K562 (cell line): ENCODE data around the gene NPAS2. TPM values are rescaled to one million over a fixed set of nuclear protein-coding genes. Genes with fewer than 3 reads are reported as not detected.
A peak's percentile ranks its signal among the peaks of the same experiment; 100 is the strongest.

Source experiments
- ARID3A ChIP-seq: IDR thresholded peaks from 2 replicates; pipeline ENCODE4 v1.6.1; 2012; ENCODE audit warnings: low read depth, low read length, improper control_type of control experiment, borderline replicate concordance
- CEBPG ChIP-seq, 3 experiments: fragments of 200-800 bp in 1 of 3; sonication (Bioruptor generic) in 1 of 3; sonication (generic) in 1 of 3; formaldehyde crosslinking in 1 of 3; IDR thresholded peaks in 2 of 3; conservative IDR thresholded peaks in 1 of 3; 2 replicates each; pipeline versions ENCODE4 v1.6.1 to v1.8.0; 2016 to 2022; ENCODE audit warnings: missing compliant biosample characterization in 2 of 3, missing genetic modification characterization in 2 of 3, mild to moderate bottlenecking in 1 of 3, missing genetic modification reagents in 1 of 3
- CXXC5 ChIP-seq: fragments of 250-450 bp; sonication (Bioruptor Pico); IDR thresholded peaks from 2 replicates; pipeline ENCODE4 v1.8.0; 2022; ENCODE audit warnings: inconsistent platforms, mild to moderate bottlenecking, moderate library complexity
- DACH1 ChIP-seq: fragments of 450-650 bp; IDR thresholded peaks from 2 replicates; pipeline ENCODE4 v1.6.1; 2018; ENCODE audit not compliant: partially characterized antibody
- HDAC1 ChIP-seq, 2 experiments: fragments of 450-650 bp; IDR thresholded peaks; 2 replicates each; pipeline ENCODE4 v1.6.1; 2016 to 2017; ENCODE audit warnings: inconsistent platforms in 1 of 2, mild to moderate bottlenecking in 1 of 2, moderate library complexity in 1 of 2
- MAFG ChIP-seq: fragments of 450-650 bp; conservative IDR thresholded peaks from 2 replicates; pipeline ENCODE4 v1.6.1; 2016; ENCODE audit warnings: missing genetic modification characterization, missing compliant biosample characterization
- MEIS2 ChIP-seq: fragments of 450-650 bp; IDR thresholded peaks from 2 replicates; pipeline ENCODE4 v1.6.1; 2014; ENCODE audit warnings: mild to moderate bottlenecking; ENCODE audit not compliant: partially characterized antibody
- NONO ChIP-seq, 2 experiments: fragments of 200-400 bp in 1 of 2; fragments of 450-650 bp in 1 of 2; formaldehyde crosslinking in 1 of 2; IDR thresholded peaks; 2 replicates each; pipeline ENCODE4 v1.6.1; 2017; ENCODE audit warnings: low read depth in 2 of 2, mild to moderate bottlenecking in 2 of 2, moderate library complexity in 2 of 2, low read length in 1 of 2
- PBX2 ChIP-seq, 2 experiments: IDR thresholded peaks in 1 of 2; conservative IDR thresholded peaks in 1 of 2; 2 replicates each; pipeline ENCODE4 v1.6.1; 2016; ENCODE audit warnings: low read depth in 2 of 2, mild to moderate bottlenecking in 1 of 2, missing compliant biosample characterization in 1 of 2, missing genetic modification characterization in 1 of 2, moderate library complexity in 1 of 2
- PREB ChIP-seq: sonication (generic); formaldehyde crosslinking; IDR thresholded peaks from 2 replicates; pipeline ENCODE4 v1.8.1; 2023; ENCODE audit warnings: mild to moderate bottlenecking, missing genetic modification reagents
- RCOR1 ChIP-seq, 2 experiments: IDR thresholded peaks; 2 replicates each; pipeline ENCODE4 v1.6.1; 2012; ENCODE audit warnings: low read depth in 2 of 2, low read length in 2 of 2, borderline replicate concordance in 1 of 2, improper control_type of control experiment in 1 of 2
- RNF2 ChIP-seq: sonication (generic); IDR thresholded peaks from 2 replicates; pipeline ENCODE4 v1.6.1; 2016
- TAL1 ChIP-seq: fragments of 450-650 bp; IDR thresholded peaks from 2 replicates; pipeline ENCODE4 v1.6.1; 2016; ENCODE audit warnings: mild to moderate bottlenecking
- ZBTB43 ChIP-seq: sonication (generic); formaldehyde crosslinking; IDR thresholded peaks from 2 replicates; pipeline ENCODE4 v1.8.0; 2023; ENCODE audit warnings: mild to moderate bottlenecking, missing genetic modification reagents
- ZMIZ1 ChIP-seq, 2 experiments: fragments of 150-350 bp in 1 of 2; IDR thresholded peaks; 2 replicates each; pipeline ENCODE4 v1.6.1; 2012 to 2016; ENCODE audit warnings: low read depth in 2 of 2, low read length in 2 of 2, mild to moderate bottlenecking in 1 of 2, moderate library complexity in 1 of 2
- polyA plus RNA-seq, 8 experiments: library from polyadenylated mRNA; depleted of rRNA in 4 of 8; stranded (reverse) in 5 of 8; unstranded in 3 of 8; fragments of >200 nt; fragmentation: Nextera tagmentation in 2 of 8; fragmentation: Illumina TruSeq in 1 of 8; extraction: Ambion mirVana in 2 of 8; extraction: Trizol in 1 of 8; gene quantifications; 2 replicates each; pipeline versions ENCODE4 v1.2.1 to v1.2.3, GENCODE V29; 2011 to 2014; ENCODE audit warnings: inconsistent platforms in 1 of 8, missing spikeins in 1 of 8
- total RNA-seq, 7 experiments: library from RNA; depleted of rRNA in 6 of 7; stranded (reverse); fragments of >200 nt in 6 of 7; fragmentation: Illumina TruSeq in 2 of 7; extraction: Trizol in 2 of 7; gene quantifications; 2 replicates each; pipeline versions ENCODE4 v1.2.1 to v1.2.3, GENCODE V29; 2011 to 2021; ENCODE audit warnings: low replicate concordance in 1 of 7

Gene NPAS2
- total and polyA plus RNA-seq, 9 of the 15 experiments (the other 6 are each of a cell fraction or from before 2014, with no cell fraction given) = 0.06 to 0.29 (median 0.07) TPM; not detected in 5

GRCh38 chr2:100921685-100922161, 101.8 kb downstream of the NPAS2 start (continued):
- TF ChIP-seq CEBPG (CRISPR knock-in tag; IDR thresholded peaks at IDR 0.05) (no peak), CEBPG (tag; conservative IDR thresholded peaks at IDR 0.05 in 1 of 2, IDR thresholded peaks at IDR 0.05 in 1 of 2) (peak; percentile 47 to 76; a peak in 2 of 4 replicates), DACH1 (peak; percentile 16), ZBTB43 (CRISPR knock-in tag) (no peak), PREB (no peak), HDAC1 (IDR thresholded peaks at IDR 0.05) (peak in 1 of 2 experiments; percentile 44; a peak in 1 of 4 replicates), RNF2 (peak; percentile 63; the same call in 1 of the 2 replicates), ZMIZ1 (IDR thresholded peaks at IDR 0.05; ENCODE audit: low read depth in 2 of 2, low read length in 2 of 2) (peak in 1 of 2 experiments; percentile 80; a peak in 2 of 4 replicates), PBX2 (CRISPR knock-in tag; IDR thresholded peaks at IDR 0.05; ENCODE audit: low read depth) (no peak), PBX2 (tag; conservative IDR thresholded peaks at IDR 0.05; ENCODE audit: low read depth) (peak; percentile 43), MEIS2 (peak; percentile 67), MAFG (tag) (peak; percentile 91), TAL1 (peak; percentile 84), RCOR1 (IDR thresholded peaks at IDR 0.05; ENCODE audit: borderline replicate concordance in 1 of 2, low read depth in 2 of 2, low read length in 2 of 2) (peak; percentile 46 to 83; a peak in 2 of 4 replicates), ARID3A (peak; percentile 86; the same call in 1 of the 2 replicates), NONO (IDR thresholded peaks at IDR 0.05; ENCODE audit: low read depth in 2 of 2, low read length in 1 of 2) (0 out of 4 replicates have a peak, but pooled peaks of 1 of the 2 experiments have one; percentile 31), CXXC5 (peak; percentile 42)
